Measurements from ENCODE around the gene MTSS2. TPM values are rescaled to one million over a fixed set of nuclear protein-coding genes. Genes with fewer than 3 reads are reported as not detected.

The MTSS2 gene
- polyA plus RNA-seq, 1 donor from 2014 or later = 20.4 TPM

DNA sequence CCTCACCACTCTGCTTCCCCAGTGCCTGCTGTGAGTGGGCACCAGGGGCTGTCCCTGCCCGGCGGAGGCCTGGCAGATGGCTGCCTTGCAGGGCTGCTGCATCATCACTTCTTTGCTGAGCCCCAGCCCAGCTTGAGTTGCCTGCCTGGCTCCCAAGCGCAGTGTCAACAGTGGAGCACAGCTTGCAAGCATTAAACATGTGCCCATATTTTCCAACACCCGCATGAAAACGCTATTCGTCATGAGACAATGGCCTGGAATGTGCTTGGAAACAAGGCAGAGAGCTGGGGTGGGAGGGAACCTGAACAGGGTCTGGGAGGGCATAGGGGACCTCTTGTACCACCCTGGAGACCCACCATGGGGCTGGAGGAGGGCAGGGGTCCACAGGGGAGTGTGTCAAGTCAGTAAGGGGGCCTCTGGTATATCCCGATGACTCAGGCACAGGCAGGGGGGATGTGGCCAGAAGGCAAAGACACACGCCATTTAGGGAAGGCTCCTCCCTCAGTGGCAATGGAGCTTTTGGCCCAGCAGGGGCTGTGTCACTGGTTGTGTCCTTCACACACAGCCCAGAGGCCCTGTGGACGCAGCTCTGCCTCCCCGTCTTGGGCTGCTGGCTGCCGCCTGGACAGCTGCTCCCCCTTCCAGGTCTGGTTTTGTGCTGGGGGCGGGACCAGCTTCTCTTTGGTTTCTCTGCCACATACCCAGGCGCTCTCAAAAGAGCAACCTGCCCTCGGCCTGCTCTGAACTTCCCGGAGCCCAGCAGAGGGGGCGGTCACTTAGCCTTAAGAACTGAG is 17.4 kb upstream of the MTSS2 start:
- Histone ChIP-seq H3K9me2 (ENCODE audit: insufficient read depth, low read length) (no peaks in the 10 kb centered on the region), H3F3A (ENCODE audit: insufficient read depth, low read length, poor library complexity, severe bottlenecking) (no peaks in the 10 kb centered on the region), H3K79me2 (replicated peaks; ENCODE audit: insufficient read depth, low read length) (no peaks in the 10 kb centered on the region), H3K27ac (ENCODE audit: low read length) (no peak overlapping the region), H4K20me1 (ENCODE audit: insufficient read depth) (no peaks in the 10 kb centered on the region), H2AFZ (ENCODE audit: low read depth, low read length) (no peak overlapping the region), H3K27me3 (ENCODE audit: insufficient read depth, low read depth, low read length) (no peaks in the 10 kb centered on the region), H3K9ac (ENCODE audit: low read length) (no peak overlapping the region), H3K4me3 (ENCODE audit: low read length) (no peak overlapping the region), H3K36me3 (ENCODE audit: insufficient read depth, low read length) (no peaks in the 10 kb centered on the region), H3K4me2 (ENCODE audit: low read length) (no peak overlapping the region), H3K9me3 (ENCODE audit: low read length) (no peaks in the 10 kb centered on the region)
- TF ChIP-seq REST (IDR thresholded peaks at IDR 0.05; ENCODE audit: borderline replicate concordance) (no peak), CTCF (IDR thresholded peaks at IDR 0.05; ENCODE audit: poor library complexity, severe bottlenecking) (no peak), SMC3 (conservative IDR thresholded peaks at IDR 0.05; ENCODE audit: poor library complexity) (no peak)

DNA sequence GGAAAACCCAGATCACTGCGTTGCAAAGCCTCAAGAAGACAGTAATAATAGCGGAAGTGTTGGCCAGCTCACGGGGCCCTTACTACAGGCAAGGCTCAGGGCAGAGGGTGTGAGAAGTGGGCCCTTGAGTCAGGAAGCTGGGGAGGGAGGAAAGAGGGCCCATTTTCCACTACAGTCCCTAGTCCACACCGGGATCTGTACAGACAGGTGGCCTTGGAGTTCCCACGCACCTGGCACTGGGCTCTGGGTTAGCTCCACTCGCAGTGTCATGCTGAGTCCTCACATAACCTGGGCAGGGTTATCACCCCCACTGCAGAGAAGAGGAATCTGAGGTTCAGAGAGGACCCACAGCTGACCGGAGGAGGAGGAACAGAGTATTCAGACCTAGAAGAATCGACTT is 16.8 kb upstream of the MTSS2 start:
- Histone ChIP-seq H3F3A (ENCODE audit: insufficient read depth, low read length, poor library complexity, severe bottlenecking) (no peaks in the 10 kb centered on the region), H2AFZ (ENCODE audit: low read depth, low read length) (no peak overlapping the region), H3K36me3 (ENCODE audit: insufficient read depth, low read length) (no peaks in the 10 kb centered on the region), H3K9me3 (ENCODE audit: low read length) (no peaks in the 10 kb centered on the region), H3K27ac (ENCODE audit: low read length) (no peak overlapping the region), H3K79me2 (replicated peaks; ENCODE audit: insufficient read depth, low read length) (no peaks in the 10 kb centered on the region), H3K4me3 (ENCODE audit: low read length) (no peak overlapping the region), H4K20me1 (ENCODE audit: insufficient read depth) (no peaks in the 10 kb centered on the region), H3K9me2 (ENCODE audit: insufficient read depth, low read length) (no peaks in the 10 kb centered on the region), H3K27me3 (ENCODE audit: insufficient read depth, low read depth, low read length) (no peaks in the 10 kb centered on the region), H3K4me2 (ENCODE audit: low read length) (no peak overlapping the region), H3K9ac (ENCODE audit: low read length) (no peak overlapping the region)
- no peak for TF ChIP-seq MXI1 (conservative IDR thresholded peaks at IDR 0.05; ENCODE audit: poor library complexity, severe bottlenecking)
- no peak for TF ChIP-seq RAD21 (conservative IDR thresholded peaks at IDR 0.05)
- TF ChIP-seq REST (IDR thresholded peaks at IDR 0.05; ENCODE audit: borderline replicate concordance) = no peak
- no peak for TF ChIP-seq EP300 (conservative IDR thresholded peaks at IDR 0.05; ENCODE audit: poor library complexity, severe bottlenecking)
- no peak for TF ChIP-seq CTCF (IDR thresholded peaks at IDR 0.05; ENCODE audit: poor library complexity, severe bottlenecking)
- no peak for TF ChIP-seq POLR2AphosphoS5 (IDR thresholded peaks at IDR 0.05)
- no peak for TF ChIP-seq EZH2 (IDR thresholded peaks at IDR 0.05; ENCODE audit: borderline replicate concordance, insufficient read depth, low read length, poor library complexity, severe bottlenecking)
- TF ChIP-seq TAF1 (IDR thresholded peaks at IDR 0.05; ENCODE audit: low read depth) = no peak
- no peak for TF ChIP-seq SMC3 (conservative IDR thresholded peaks at IDR 0.05; ENCODE audit: poor library complexity)
